Mononuclear cell (primary cell): ENCODE measurements around the gene GPRIN2. TPM values are rescaled to one million over a fixed set of nuclear protein-coding genes. Genes with fewer than 3 reads are reported as not detected.
"Not testable (repeated sequence)": the region's sequence is repeated elsewhere in the genome, so short reads cannot be mapped to it uniquely, and the experiment has no call there.

Experiments used
- H3K27me3 ChIP-seq: 2 replicates; pipeline ENCODE4 v1.6.0; 2011; ENCODE audit warnings: low read length, control low read depth; ENCODE audit not compliant: insufficient read depth
- H3K4me1 ChIP-seq: 2 replicates; pipeline ENCODE4 v1.5.1; 2011; ENCODE audit warnings: mild to moderate bottlenecking, low read length, control low read depth; ENCODE audit not compliant: insufficient read depth
- H3K4me3 ChIP-seq: 2 replicates; pipeline ENCODE4 v1.5.1; 2011; ENCODE audit warnings: mild to moderate bottlenecking, low read length, moderate library complexity
- H3K9me3 ChIP-seq: 2 replicates; pipeline ENCODE4 v1.5.1; 2011; ENCODE audit warnings: low read depth, mild to moderate bottlenecking, control low read depth, low read length
- total RNA-seq: library from RNA; depleted of rRNA; stranded (reverse); fragments of >200 nt; gene quantifications from one replicate; pipeline ENCODE4 v1.2.3, GENCODE V29; 2012

Gene GPRIN2
- total RNA-seq, 1 donor, result not detected

DNA sequence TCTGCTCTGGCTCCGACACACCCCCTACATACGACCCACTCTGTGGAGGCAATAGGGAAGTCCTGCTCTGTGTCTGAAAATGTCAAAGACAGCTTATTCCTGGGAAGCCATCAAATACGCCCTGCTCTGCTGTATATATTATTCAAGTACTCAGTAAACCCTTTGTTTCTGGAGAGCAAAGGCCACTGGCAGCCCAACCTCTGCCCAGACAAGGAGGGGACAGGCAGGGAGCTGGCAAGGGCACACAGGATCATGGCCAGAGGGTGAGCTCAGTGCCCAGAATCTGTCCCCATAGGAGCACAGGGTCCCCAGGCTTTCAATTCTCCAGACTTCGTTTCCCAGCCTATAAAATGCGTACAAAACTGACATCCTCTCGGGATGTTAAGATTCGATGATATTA lies 43.7 kb downstream of the GPRIN2 start:
- H3K27me3 ChIP-seq, H3K4me3 ChIP-seq, H3K4me1 ChIP-seq, H3K9me3 ChIP-seq: not testable (repeated sequence)

DNA sequence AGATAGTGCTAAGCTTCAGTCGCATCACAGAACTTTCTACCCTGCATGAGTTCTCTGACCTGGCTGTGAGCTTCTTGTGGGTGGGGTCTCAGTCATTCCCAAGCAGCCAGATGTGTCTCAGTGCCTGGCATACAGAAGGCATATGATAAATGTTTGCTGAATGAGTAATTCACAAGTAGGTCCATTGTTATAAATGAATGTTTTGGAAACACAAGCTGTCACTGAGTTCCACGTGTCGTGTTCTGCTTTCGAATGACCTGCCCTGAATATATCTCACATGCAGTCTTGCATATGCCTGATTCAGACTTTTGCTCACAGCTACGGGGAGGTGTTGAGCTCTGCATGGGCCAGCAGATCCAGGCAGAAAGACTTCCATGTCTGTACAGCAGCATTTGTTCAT lies 44.5 kb downstream of the GPRIN2 start:
- H3K4me3 ChIP-seq, H3K4me1 ChIP-seq, H3K9me3 ChIP-seq, H3K27me3 ChIP-seq: not testable (repeated sequence)

Other genes starting within 250 kb of the GPRIN2 start
- gene ANXA8L1, start 180.9 kb downstream of the GPRIN2 start, total RNA-seq, result 0.21 TPM
- not detected for gene NPY4R, start 90.7 kb downstream of the GPRIN2 start, total RNA-seq
- gene SYT15, start 22.5 kb upstream of the GPRIN2 start, total RNA-seq, result 0.10 TPM